NCI-H128 (cell line): ENCODE data around the gene EBF3.

Source experiments
- DNase-seq: peaks from one replicate; lab custom pipeline; 2025; ENCODE audit not compliant: unreplicated experiment; lab: John Stamatoyannopoulos, UW

Gene EBF3

GRCh38 chr10:129894698-129895097, 69.4 kb downstream of the EBF3 start:
- DNase-seq: no peak

- no peak for DNase-seq
Observed at GRCh38 chr10:129893104-129894089, 70.7 kb downstream of the EBF3 start.

GRCh38 chr10:129892548-129893052, 71.5 kb downstream of the EBF3 start:
- DNase-seq: no peak

- DNase-seq: no peak
Observed at GRCh38 chr10:129891806-129892205, 72.3 kb downstream of the EBF3 start.

- DNase-seq: no peak
Observed at GRCh38 chr10:129890170-129890569, 73.9 kb downstream of the EBF3 start.

- no peak for DNase-seq
Observed at GRCh38 chr10:129888784-129889616, 75.1 kb downstream of the EBF3 start.

DNA sequence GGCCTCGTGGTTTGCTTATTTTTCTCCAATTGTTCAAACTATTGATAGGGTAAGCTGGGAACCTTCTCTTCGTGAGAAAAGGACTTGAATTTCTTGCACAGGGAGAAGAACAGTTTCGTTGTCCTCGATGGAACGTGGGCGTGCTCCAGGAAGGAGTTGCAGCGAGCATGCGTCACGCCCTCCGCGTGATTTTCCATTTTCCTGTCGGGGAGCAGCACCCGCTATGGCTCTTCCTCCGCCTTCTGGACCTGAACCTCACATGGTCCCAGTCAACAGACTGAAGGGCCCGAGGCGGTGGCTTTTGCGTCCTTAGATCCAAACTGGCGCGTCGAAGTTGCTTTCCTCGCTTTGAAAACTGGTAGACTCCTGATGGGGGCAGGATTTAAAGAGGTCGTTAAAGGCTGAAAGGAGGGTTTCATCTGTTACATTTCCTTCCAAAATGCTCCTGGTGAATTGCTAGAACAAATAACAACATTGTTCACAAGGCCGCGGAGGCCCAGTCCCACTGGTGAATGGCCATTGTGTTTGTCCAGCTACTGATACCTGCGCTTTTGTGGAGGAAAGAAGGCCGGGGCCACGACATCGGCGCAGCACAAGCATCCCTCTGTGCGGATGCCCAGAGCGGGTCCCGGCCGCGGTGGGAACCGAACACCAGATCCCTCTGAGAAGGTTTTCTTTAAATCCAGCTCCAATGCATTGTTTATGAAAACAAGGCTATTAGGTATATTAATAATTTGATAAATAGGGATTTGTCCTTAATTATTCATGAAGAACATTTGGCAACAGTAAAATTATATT, 75.9 kb downstream of the EBF3 start:
- no peak for DNase-seq

DNA sequence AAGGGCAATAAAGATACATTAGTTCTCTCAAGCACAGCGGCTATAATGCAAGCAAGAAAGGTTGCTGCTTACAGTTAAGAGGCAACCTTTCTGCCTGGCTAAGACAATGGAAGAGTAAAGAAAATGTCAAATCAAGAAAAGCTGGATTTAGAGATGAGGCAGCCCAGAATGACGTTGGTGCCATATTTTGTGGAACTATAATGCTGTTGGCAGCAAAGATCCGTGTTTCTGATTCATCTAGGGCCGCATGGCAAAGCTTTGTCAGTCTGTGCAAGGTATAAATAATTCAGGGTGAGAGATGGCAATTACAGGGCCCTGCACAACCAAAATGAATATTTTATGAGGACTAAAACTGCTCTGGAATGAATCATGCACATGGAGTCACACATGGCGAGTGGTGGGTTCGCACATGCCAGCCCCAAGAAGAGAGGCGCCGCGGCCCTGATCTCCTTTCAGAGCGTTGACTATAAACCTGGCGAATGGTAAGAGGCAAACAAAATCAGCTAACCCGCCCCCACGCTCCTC, 76.6 kb downstream of the EBF3 start:
- DNase-seq: no peak

DNA sequence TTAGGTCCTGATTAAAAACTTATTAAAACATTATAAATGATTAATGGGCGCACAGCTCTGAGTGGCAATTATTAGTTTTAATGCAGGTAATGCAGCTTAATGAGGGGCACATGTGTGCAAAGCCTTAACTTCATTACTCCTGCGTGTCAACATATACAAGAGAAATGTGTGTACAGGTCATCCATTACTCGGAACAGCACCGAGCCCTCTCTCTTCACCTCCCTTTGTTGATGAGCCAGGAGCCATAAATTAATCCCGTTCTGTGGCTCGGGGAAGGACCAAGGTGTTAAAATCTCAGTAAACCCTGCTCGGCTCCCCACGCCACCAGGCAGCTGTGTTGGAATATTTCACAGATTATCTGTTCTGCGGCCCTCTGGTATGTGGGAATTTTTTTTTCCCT, 77.8 kb downstream of the EBF3 start:
- no peak for DNase-seq

GRCh38 chr10:129885526-129885925, 78.5 kb downstream of the EBF3 start:
- DNase-seq: no peak

GRCh38 chr10:129884398-129885078, 79.5 kb downstream of the EBF3 start:
- no peak for DNase-seq

DNA sequence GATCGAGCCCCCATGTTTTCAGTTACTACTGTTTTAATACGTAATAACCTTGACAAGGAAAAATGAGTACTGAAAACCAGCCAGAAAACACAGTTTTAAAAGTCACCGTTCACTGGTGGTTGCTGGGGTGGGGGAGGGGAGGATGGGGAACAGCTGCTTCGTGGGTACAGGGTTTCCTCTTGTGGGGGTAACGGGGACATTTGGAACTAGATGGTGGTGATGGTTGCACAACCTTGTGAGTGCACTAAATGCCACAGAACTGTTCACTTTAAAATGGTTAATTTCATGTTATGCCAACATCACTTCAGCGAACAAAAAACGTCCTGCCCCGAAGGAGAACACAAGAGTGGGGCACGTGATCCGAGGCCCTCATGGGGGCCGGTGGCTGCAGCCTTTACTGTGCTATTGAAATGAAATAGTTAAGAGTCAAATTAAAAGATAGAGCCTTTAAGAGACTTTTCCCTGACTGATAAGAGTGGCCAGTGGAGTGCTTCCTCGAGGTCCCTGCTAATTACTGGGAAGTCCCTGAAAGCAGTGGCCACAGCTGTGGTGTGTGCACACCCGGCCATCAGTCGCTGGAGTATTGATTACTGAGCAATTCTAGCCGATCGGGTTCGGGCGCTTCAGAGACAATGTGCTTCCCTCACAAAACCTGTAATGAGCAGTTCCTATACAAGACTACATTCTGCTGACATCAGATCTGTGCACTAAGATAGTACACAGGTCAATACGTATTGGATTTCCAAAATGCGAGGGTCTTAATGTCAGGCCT, 80.3 kb downstream of the EBF3 start:
- DNase-seq: no peak

DNA sequence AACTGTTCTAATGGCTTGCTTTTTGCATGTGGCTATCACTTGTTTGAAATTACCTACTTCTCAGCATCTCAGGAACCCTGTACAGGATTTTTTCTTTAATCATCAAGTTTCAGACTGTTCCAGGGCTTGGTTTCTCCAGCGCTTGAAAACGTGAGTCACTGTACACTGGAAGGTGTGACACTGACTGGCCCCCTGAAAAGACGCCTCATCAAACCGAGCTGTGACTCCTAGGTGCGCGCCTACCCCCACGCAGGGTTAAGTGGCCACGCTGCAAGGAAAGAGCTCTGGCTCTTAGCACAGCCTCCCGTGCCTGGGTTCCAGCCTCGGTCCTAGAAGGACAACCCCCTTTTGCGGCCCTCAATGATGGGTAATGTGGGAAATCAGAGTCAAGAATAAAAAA, 81.0 kb downstream of the EBF3 start:
- no peak for DNase-seq

- DNase-seq: no peak
Observed at GRCh38 chr10:129882291-129883010, 81.6 kb downstream of the EBF3 start.

GRCh38 chr10:129881641-129882040, 82.4 kb downstream of the EBF3 start:
- DNase-seq: no peak

DNA sequence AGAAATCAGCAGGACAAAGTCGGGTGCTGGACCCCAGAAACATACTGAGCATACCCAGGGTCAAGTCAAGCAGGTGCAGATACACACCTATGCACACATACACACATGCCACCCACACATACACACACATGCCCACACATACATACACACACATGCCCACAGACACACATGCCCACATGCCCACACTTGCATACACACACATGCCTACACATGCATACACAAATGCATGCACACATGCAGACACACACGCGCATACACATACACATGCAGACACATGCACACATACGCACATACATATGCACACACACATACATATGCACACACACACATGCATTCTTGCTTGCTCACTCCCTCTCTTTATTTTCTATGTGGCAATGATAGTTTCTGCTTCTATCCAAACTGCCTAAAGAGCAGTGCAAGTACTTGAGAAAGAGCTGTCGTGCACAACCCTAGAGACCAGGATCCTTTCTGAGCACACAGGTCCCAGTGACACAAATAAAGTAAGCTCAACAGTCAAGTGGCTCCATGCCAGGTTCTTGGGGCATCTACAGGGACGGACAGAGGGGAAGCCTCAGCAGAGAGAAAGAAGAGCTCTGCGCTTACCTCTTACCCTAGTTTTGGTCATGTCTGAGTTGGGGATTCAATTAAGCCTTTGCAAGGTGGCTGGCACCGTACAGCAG, 83.7 kb downstream of the EBF3 start:
- DNase-seq: no peak

GRCh38 chr10:129879655-129880054, 84.4 kb downstream of the EBF3 start:
- no peak for DNase-seq

DNA sequence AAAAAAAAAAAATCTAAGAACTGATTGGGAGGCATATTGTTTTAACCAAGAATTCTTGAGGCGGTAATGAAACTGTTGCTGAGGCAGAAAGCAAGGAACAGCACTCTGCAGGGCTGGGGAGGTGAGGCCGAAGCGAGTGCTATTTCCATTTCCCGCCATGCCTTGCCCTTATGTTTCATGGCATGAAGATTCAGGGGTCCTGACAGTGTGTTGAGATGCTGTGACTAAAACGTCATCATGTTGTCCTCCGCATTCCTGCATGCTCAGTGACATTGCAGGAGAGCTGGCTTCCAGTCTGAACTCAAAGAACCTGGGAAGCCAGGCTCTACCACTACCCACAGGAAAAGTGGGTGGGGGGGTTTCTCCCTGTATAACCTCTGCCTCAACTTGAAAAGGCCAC, 85.2 kb downstream of the EBF3 start:
- no peak for DNase-seq
